HG03097 (cell line): ENCODE measurements around the gene CPNE1.

Experiments used
- ATAC-seq: cut with Tn5 transposase; IDR thresholded peaks from one replicate; pipeline ENCODE4 v1.9.1; 2021; ENCODE audit not compliant: unreplicated experiment, low FRiP score

The CPNE1 gene

GRCh38 chr20:35654415-35654814 is 10.3 kb downstream of the CPNE1 start:
- no peak for ATAC-seq

GRCh38 chr20:35653893-35654292 is 10.8 kb downstream of the CPNE1 start:
- ATAC-seq, result no peak

- no peak for ATAC-seq
Observed at GRCh38 chr20:35653430-35653734, 11.3 kb downstream of the CPNE1 start.

GRCh38 chr20:35652641-35653429 is 11.9 kb downstream of the CPNE1 start:
- no peak for ATAC-seq

- no peak for ATAC-seq
Observed at GRCh38 chr20:35651958-35652357, 12.7 kb downstream of the CPNE1 start.

- no peak for ATAC-seq
Observed at GRCh38 chr20:35650632-35651031, 14.1 kb downstream of the CPNE1 start.

- no peak for ATAC-seq
Observed at GRCh38 chr20:35648836-35649235, 15.9 kb downstream of the CPNE1 start.

GRCh38 chr20:35644806-35645205 is 19.9 kb downstream of the CPNE1 start:
- ATAC-seq, result no peak

- no peak for ATAC-seq
Observed at GRCh38 chr20:35643045-35643444, 21.7 kb downstream of the CPNE1 start.

GRCh38 chr20:35641743-35642142 is 23.0 kb downstream of the CPNE1 start:
- ATAC-seq, result no peak

- no peak for ATAC-seq
Observed at GRCh38 chr20:35640724-35641123, 24.0 kb downstream of the CPNE1 start.

- ATAC-seq, result no peak
Observed at GRCh38 chr20:35638751-35639150, 25.9 kb downstream of the CPNE1 start.

GRCh38 chr20:35637276-35637675 is 27.4 kb downstream of the CPNE1 start:
- no peak for ATAC-seq

- no peak for ATAC-seq
Observed at GRCh38 chr20:35636095-35636494, 28.6 kb downstream of the CPNE1 start.

GRCh38 chr20:35635652-35636051 is 29.0 kb downstream of the CPNE1 start:
- ATAC-seq, result no peak

GRCh38 chr20:35632539-35633115 is 32.1 kb downstream of the CPNE1 start:
- ATAC-seq, result no peak

GRCh38 chr20:35630636-35631035 is 34.1 kb downstream of the CPNE1 start:
- ATAC-seq, result no peak

GRCh38 chr20:35629427-35630145 is 35.1 kb downstream of the CPNE1 start:
- ATAC-seq, result no peak

GRCh38 chr20:35627121-35627520 is 37.6 kb downstream of the CPNE1 start:
- no peak for ATAC-seq

GRCh38 chr20:35626386-35627001 is 38.2 kb downstream of the CPNE1 start:
- no peak for ATAC-seq

- ATAC-seq, result no peak
Observed at GRCh38 chr20:35625584-35626385, 38.9 kb downstream of the CPNE1 start.
